ENCODE results near the gene TAOK2. TPM values are rescaled to one million over a fixed set of nuclear protein-coding genes. Genes with fewer than 3 reads are reported as not detected.

The TAOK2 gene
- total RNA-seq, 1 donor from 2014 or later, result 40.1 TPM

- Histone ChIP-seq H3K4me3 (ENCODE audit: low read depth, low read length) (no peak overlapping the region), H3K36me3 (ENCODE audit: control insufficient read depth, insufficient read depth, low read length) (no peaks in the 10 kb centered on the region), H3K27me3 (ENCODE audit: control insufficient read depth, insufficient read depth, low read length) (no peaks in the 10 kb centered on the region)
- no peak for TF ChIP-seq CTCF (IDR thresholded peaks at IDR 0.05; ENCODE audit: insufficient read depth, low read length, poor library complexity, severe bottlenecking)
- DNase-seq (ENCODE audit: low read depth), result no peak
These were observed 10.5 kb upstream of the TAOK2 start for GRCh38 chr16:29963021-29963743.

GRCh38 chr16:29968205-29968604 is 5.5 kb upstream of the TAOK2 start:
- no peaks in the 10 kb centered on the region for H3K36me3 ChIP-seq (ENCODE audit: control insufficient read depth, insufficient read depth, low read length)
- DNase-seq (ENCODE audit: low read depth), result no peak
- no peak overlapping the region for H3K4me3 ChIP-seq (ENCODE audit: low read depth, low read length)
- no peaks in the 10 kb centered on the region for H3K27me3 ChIP-seq (ENCODE audit: control insufficient read depth, insufficient read depth, low read length)
- no peak for TF ChIP-seq CTCF (IDR thresholded peaks at IDR 0.05; ENCODE audit: insufficient read depth, low read length, poor library complexity, severe bottlenecking)

- no peaks in the 10 kb centered on the region for H3K36me3 ChIP-seq (ENCODE audit: control insufficient read depth, insufficient read depth, low read length)
These were observed 2.4 kb upstream of the TAOK2 start for GRCh38 chr16:29971304-29971703.

GRCh38 chr16:29972500-29972899 is 1.2 kb upstream of the TAOK2 start:
- H3K36me3 ChIP-seq (ENCODE audit: control insufficient read depth, insufficient read depth, low read length), result no peaks in the 10 kb centered on the region
- no peak for TF ChIP-seq CTCF (IDR thresholded peaks at IDR 0.05; ENCODE audit: insufficient read depth, low read length, poor library complexity, severe bottlenecking)
- DNase-seq (ENCODE audit: low read depth), result no peak

More at GRCh38 chr16:29971304-29971703, 2.4 kb upstream of the TAOK2 start:
- Histone ChIP-seq H3K27me3 (ENCODE audit: control insufficient read depth, insufficient read depth, low read length) (no peaks in the 10 kb centered on the region), H3K4me3 (ENCODE audit: low read depth, low read length) (no peak overlapping the region)
- DNase-seq (ENCODE audit: low read depth), result no peak
- no peak for TF ChIP-seq CTCF (IDR thresholded peaks at IDR 0.05; ENCODE audit: insufficient read depth, low read length, poor library complexity, severe bottlenecking)

GRCh38 chr16:29972992-29973383 is 680 bp upstream of the TAOK2 start:
- DNase-seq (ENCODE audit: low read depth), result no peak
- Histone ChIP-seq H3K36me3 (ENCODE audit: control insufficient read depth, insufficient read depth, low read length) (peaks cover under 1% of the 10 kb centered on the region), H3K27me3 (ENCODE audit: control insufficient read depth, insufficient read depth, low read length) (no peaks in the 10 kb centered on the region), H3K4me3 (ENCODE audit: low read depth, low read length) (no peak overlapping the region)
- no peak for TF ChIP-seq CTCF (IDR thresholded peaks at IDR 0.05; ENCODE audit: insufficient read depth, low read length, poor library complexity, severe bottlenecking)

More at GRCh38 chr16:29972500-29972899, 1.2 kb upstream of the TAOK2 start:
- H3K27me3 ChIP-seq (ENCODE audit: control insufficient read depth, insufficient read depth, low read length), result no peaks in the 10 kb centered on the region
- H3K4me3 ChIP-seq (ENCODE audit: low read depth, low read length), result no peak overlapping the region
